ENCODE results near the gene TRIM47. TPM values are rescaled to one million over a fixed set of nuclear protein-coding genes. Genes with fewer than 3 reads are reported as not detected.

The TRIM47 gene
- total RNA-seq, 1 experiment from 2014 or later, result 0.95 TPM

DNA sequence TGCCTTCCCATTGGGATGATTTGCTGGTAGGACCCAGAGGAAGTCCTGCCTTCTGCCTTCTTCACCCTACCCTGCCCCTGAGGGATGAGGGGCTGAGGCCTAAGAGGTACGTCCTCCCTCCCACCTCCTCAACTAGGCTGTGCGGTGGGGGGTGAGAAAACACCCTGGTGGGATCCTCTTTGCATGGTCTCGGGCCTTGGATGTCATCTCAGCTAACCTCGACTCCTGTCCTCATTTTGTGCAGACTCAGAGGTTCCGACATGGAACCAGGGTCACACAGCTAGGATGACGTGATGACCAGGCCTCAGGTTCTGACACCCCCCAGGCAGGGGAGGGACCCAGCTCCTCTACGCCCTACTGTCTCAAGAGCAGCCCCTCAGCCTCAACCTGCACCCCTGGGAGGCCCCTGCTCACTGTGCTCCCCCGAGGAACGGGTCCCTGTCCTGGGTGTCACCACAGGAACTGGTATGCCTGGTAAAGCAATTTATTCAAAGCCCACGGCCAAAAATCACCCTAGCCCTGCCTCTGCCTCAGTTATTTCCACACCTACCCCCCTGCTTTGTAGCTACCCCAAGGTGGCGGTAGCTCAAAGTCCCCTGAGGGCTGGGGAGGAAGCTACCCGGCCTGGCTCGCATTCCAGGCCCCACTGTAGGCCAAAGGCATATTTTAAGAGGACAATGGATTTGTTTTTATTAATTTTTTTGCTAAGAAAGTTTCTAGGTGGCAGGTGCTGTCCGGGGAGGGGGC lies 51.6 kb downstream of the TRIM47 start:
- Histone ChIP-seq H3K27ac (ENCODE audit: low read depth, low read length, poor library complexity, severe bottlenecking) (peak overlapping the region; percentile 68), H3K27me3 (replicated peaks; ENCODE audit: insufficient read depth, low read depth, low read length, poor library complexity) (no peaks in the 10 kb centered on the region), H3K4me1 (ENCODE audit: insufficient read depth, low read length, poor library complexity, severe bottlenecking) (peaks cover 11% of the 10 kb centered on the region), H3K9me3 (ENCODE audit: low read depth, low read length, poor library complexity, severe bottlenecking) (no peaks in the 10 kb centered on the region), H3K36me3 (ENCODE audit: insufficient read depth, low read length, poor library complexity, severe bottlenecking) (peaks cover 25% of the 10 kb centered on the region), H3K4me3 (ENCODE audit: low read depth, low read length, poor library complexity, severe bottlenecking) (no peak overlapping the region)
- no peak for DNase-seq (ENCODE audit: low spot score)
- ChIA-PET CTCF (interaction anchor here (0.7 to 0.8 kb wide), 2 partner anchors 41 to 73 kb away, joined by 3 read pairs; no protein-coding TSS in a partner anchor), POLR2A (ENCODE audit: low non-redundant PET) (no interaction called here)
- TF ChIP-seq EZH2 (IDR thresholded peaks at IDR 0.05; ENCODE audit: borderline replicate concordance, low read depth, low read length, poor library complexity, severe bottlenecking), result no peak
- no peak for TF ChIP-seq CTCF (conservative IDR thresholded peaks at IDR 0.05; ENCODE audit: low read depth, low read length)
- intact Hi-C loops (cut with micrococcal nuclease; ENCODE audit: unreplicated experiment), result loop anchor here (1.0 kb wide), 1 partner anchor 45 kb away; no protein-coding TSS in a partner anchor
- BruUV-seq (replicated peaks), result no TSS peak

DNA sequence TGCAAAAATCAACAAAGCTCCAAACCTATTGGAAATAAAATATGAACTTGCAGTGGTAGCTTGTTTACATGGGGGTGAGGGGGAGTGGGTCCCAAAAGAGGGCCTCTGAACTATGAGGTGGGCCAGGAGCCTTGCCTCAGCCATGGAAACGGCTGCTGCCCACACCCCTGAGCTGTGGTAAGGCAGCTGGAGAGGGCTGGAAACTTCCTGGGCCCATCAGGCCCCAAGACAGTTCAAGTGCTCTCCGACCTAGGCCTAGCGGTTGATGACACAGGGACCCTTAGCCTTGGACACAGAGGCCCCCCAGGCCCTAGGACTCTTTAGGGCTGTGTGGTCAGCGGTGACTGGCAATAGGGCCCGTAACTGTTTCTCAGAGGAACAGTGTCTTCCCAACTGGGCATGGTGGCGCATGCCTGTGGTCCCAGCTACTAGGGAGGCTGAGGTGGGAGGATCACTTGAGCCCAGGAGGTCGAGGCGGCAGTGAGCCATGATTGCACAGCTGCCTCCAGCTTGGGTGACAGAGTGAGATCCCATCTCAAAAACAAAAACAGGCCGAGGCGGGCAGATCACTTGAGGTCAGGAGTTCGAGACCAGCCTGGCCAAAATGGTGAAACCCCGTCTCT lies 52.5 kb downstream of the TRIM47 start:
- intact Hi-C loops (cut with micrococcal nuclease; ENCODE audit: unreplicated experiment), result no loop called here
- no peak overlapping the region for H3K27ac ChIP-seq (ENCODE audit: low read depth, low read length, poor library complexity, severe bottlenecking)
- no TSS peak for BruUV-seq (replicated peaks)
- H3K36me3 ChIP-seq (ENCODE audit: insufficient read depth, low read length, poor library complexity, severe bottlenecking), result peaks cover 25% of the 10 kb centered on the region
- no peak for TF ChIP-seq CTCF (conservative IDR thresholded peaks at IDR 0.05; ENCODE audit: low read depth, low read length)
- no peak for TF ChIP-seq EZH2 (IDR thresholded peaks at IDR 0.05; ENCODE audit: borderline replicate concordance, low read depth, low read length, poor library complexity, severe bottlenecking)
- H3K27me3 ChIP-seq (replicated peaks; ENCODE audit: insufficient read depth, low read depth, low read length, poor library complexity), result no peaks in the 10 kb centered on the region
- no peaks in the 10 kb centered on the region for H3K9me3 ChIP-seq (ENCODE audit: low read depth, low read length, poor library complexity, severe bottlenecking)
- POLR2A ChIA-PET (ENCODE audit: low non-redundant PET), result no interaction called here
- CTCF ChIA-PET, result interaction anchor here (0.6 kb wide), 1 partner anchor 1670 kb away, joined by 3 read pairs; no protein-coding TSS in a partner anchor
- H3K4me3 ChIP-seq (ENCODE audit: low read depth, low read length, poor library complexity, severe bottlenecking), result no peak overlapping the region
- no peak for DNase-seq (ENCODE audit: low spot score)
- peaks cover 11% of the 10 kb centered on the region for H3K4me1 ChIP-seq (ENCODE audit: insufficient read depth, low read length, poor library complexity, severe bottlenecking)

- POLR2A ChIA-PET (ENCODE audit: low non-redundant PET), result no interaction called here
- intact Hi-C loops (cut with micrococcal nuclease; ENCODE audit: unreplicated experiment), result no loop called here
These were observed 53.2 kb downstream of the TRIM47 start for GRCh38 chr17:75825149-75825552.

More at GRCh38 chr17:75825149-75825552, 53.2 kb downstream of the TRIM47 start:
- Histone ChIP-seq H3K9me3 (ENCODE audit: low read depth, low read length, poor library complexity, severe bottlenecking) (no peaks in the 10 kb centered on the region), H3K4me1 (ENCODE audit: insufficient read depth, low read length, poor library complexity, severe bottlenecking) (peaks cover 11% of the 10 kb centered on the region), H3K4me3 (ENCODE audit: low read depth, low read length, poor library complexity, severe bottlenecking) (no peak overlapping the region), H3K27me3 (replicated peaks; ENCODE audit: insufficient read depth, low read depth, low read length, poor library complexity) (no peaks in the 10 kb centered on the region), H3K36me3 (ENCODE audit: insufficient read depth, low read length, poor library complexity, severe bottlenecking) (peaks cover 31% of the 10 kb centered on the region), H3K27ac (ENCODE audit: low read depth, low read length, poor library complexity, severe bottlenecking) (no peak overlapping the region)
- no TSS peak for BruUV-seq (replicated peaks)
- DNase-seq (ENCODE audit: low spot score), result no peak
- TF ChIP-seq CTCF (conservative IDR thresholded peaks at IDR 0.05; ENCODE audit: low read depth, low read length) (no peak), EZH2 (IDR thresholded peaks at IDR 0.05; ENCODE audit: borderline replicate concordance, low read depth, low read length, poor library complexity, severe bottlenecking) (no peak)
- CTCF ChIA-PET, result interaction anchor here (0.6 kb wide), 1 partner anchor 10 kb away, joined by 6 read pairs; no protein-coding TSS in a partner anchor

Data from A673 (cell line).